H1 (cell line): Measurements from ENCODE around the gene EXD3.

Experiments used
- HDAC2 ChIP-seq, 2 experiments: fragments of 300-600 bp in 1 of 2; sonication (generic) in 1 of 2; IDR thresholded peaks; 2 replicates each; pipeline ENCODE4 v1.6.1; 2011 to 2012; ENCODE audit warnings: low read depth in 2 of 2, low read length in 2 of 2, mild to moderate bottlenecking in 2 of 2, moderate library complexity in 2 of 2, borderline replicate concordance in 1 of 2, inconsistent platforms in 1 of 2
- POLR2AphosphoS5 ChIP-seq: IDR thresholded peaks from 2 replicates; pipeline ENCODE4 v1.6.1; 2011; ENCODE audit warnings: low read depth, low read length
- RBBP5 ChIP-seq: IDR thresholded peaks from 2 replicates; pipeline ENCODE4 v1.7.1; 2012; ENCODE audit warnings: low read depth, mild to moderate bottlenecking, inconsistent platforms, low read length, moderate library complexity, borderline replicate concordance
- SUZ12 ChIP-seq: fragments of 200-600 bp; sonication (generic); IDR thresholded peaks from 2 replicates; pipeline ENCODE4 v1.6.1; 2012; ENCODE audit warnings: mild to moderate bottlenecking, inconsistent platforms, low read length, moderate library complexity, mixed read lengths
- ZNF274 ChIP-seq: IDR thresholded peaks from 2 replicates; pipeline ENCODE4 v1.7.0; 2012; ENCODE audit warnings: low read length, borderline replicate concordance; ENCODE audit errors: extremely low read depth
- TF ChIP-seq, protein P1 (sequence below), 3 experiments: IDR thresholded peaks; 1 replicate in 2 of 3; 2 replicates in 1 of 3; pipeline versions ENCODE4 v1.5.1 to v1.6.1; 2011; ENCODE audit warnings: low read length in 3 of 3, mild to moderate bottlenecking in 3 of 3, inconsistent platforms in 2 of 3, low read depth in 1 of 3, moderate library complexity in 1 of 3; ENCODE audit not compliant: insufficient read depth in 1 of 3; ENCODE audit errors: control extremely low read depth in 1 of 3

DNA sequence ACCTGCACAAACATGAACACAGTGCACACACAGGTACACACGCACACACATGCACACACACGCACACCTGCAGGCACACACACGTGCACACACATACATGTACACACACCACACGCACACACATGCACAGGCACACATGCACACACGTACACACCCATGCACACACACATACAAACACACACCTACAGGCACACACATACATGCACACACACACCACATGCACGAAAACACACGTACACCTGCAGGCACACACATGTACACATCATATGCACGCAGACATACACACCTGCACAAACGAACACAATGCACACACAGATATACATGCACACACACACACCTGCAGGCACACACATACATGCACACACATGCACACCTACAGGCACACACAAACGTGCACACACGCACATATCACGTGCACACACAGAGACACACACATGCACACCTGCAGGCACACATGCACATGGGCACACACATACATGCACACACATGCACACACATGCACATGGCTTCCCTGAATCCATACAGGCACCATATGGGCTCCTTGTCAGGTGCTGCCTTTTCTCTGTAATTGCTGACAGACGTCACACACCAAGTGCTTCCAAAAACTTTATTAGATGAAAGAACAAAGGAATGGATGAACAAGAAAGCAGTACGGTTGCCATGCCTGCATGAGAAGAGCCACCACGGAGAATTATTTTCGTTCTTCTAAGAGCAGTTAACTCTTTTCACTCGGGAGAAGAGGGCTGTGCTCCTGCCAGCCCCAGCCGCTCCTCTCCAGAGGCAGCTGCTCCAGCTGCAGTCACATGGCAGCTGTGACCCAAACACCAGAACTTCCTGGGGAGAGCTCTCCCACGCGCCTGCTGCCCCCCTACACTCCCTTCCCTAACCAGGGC lies 57.2 kb downstream of the EXD3 start:
- TF ChIP-seq POLR2AphosphoS5 (no peak), RBBP5 (no peak), ZNF274 (no peak), SUZ12 (no peak), HDAC2 (IDR thresholded peaks at IDR 0.05; ENCODE audit: borderline replicate concordance in 1 of 2, low read depth in 2 of 2, low read length in 2 of 2) (no peak)
- TF ChIP-seq, protein P1, sequence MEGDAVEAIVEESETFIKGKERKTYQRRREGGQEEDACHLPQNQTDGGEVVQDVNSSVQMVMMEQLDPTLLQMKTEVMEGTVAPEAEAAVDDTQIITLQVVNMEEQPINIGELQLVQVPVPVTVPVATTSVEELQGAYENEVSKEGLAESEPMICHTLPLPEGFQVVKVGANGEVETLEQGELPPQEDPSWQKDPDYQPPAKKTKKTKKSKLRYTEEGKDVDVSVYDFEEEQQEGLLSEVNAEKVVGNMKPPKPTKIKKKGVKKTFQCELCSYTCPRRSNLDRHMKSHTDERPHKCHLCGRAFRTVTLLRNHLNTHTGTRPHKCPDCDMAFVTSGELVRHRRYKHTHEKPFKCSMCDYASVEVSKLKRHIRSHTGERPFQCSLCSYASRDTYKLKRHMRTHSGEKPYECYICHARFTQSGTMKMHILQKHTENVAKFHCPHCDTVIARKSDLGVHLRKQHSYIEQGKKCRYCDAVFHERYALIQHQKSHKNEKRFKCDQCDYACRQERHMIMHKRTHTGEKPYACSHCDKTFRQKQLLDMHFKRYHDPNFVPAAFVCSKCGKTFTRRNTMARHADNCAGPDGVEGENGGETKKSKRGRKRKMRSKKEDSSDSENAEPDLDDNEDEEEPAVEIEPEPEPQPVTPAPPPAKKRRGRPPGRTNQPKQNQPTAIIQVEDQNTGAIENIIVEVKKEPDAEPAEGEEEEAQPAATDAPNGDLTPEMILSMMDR (IDR thresholded peaks at IDR 0.05; ENCODE audit: control extremely low read depth in 1 of 3, insufficient read depth in 1 of 3, low read depth in 1 of 3, low read length in 3 of 3) = no peak
